Choroid plexus epithelial cell (primary cell): ENCODE data around the gene COQ7.

Experiments
- DNase-seq: peaks from one replicate; pipeline ENCODE4 v3.0.0-alpha.2; 2010; ENCODE audit warnings: low read depth
- H3K4me3 ChIP-seq: 2 replicates; pipeline ENCODE4 v1.5.1; 2011; ENCODE audit warnings: low read depth, mild to moderate bottlenecking, control low read depth, low read length, moderate library complexity
- CTCF ChIP-seq: conservative IDR thresholded peaks from 2 replicates; pipeline ENCODE4 v1.5.1; 2011; ENCODE audit warnings: low read depth, mild to moderate bottlenecking, control low read depth, inconsistent platforms, low read length, moderate library complexity

COQ7 gene

GRCh38 chr16:19071811-19072777, 4.7 kb downstream of the COQ7 start:
- DNase-seq: peak; percentile 75
- peak; percentile 87 for TF ChIP-seq CTCF
- no peak overlapping the region for H3K4me3 ChIP-seq

- TF ChIP-seq CTCF: no peak
- no peak for DNase-seq
- H3K4me3 ChIP-seq: no peak overlapping the region
Measured at GRCh38 chr16:19073344-19073743, 5.9 kb downstream of the COQ7 start.

- DNase-seq: no peak
- no peak overlapping the region for H3K4me3 ChIP-seq
- TF ChIP-seq CTCF: no peak
Measured at GRCh38 chr16:19073863-19074262, 6.4 kb downstream of the COQ7 start.

- H3K4me3 ChIP-seq: no peak overlapping the region
- DNase-seq: no peak
- TF ChIP-seq CTCF: no peak
Measured at GRCh38 chr16:19075511-19075910, 8.1 kb downstream of the COQ7 start.

GRCh38 chr16:19077879-19078278, 10.5 kb downstream of the COQ7 start:
- DNase-seq: no peak
- no peak for TF ChIP-seq CTCF
- H3K4me3 ChIP-seq: no peak overlapping the region

- DNase-seq: no peak
- H3K4me3 ChIP-seq: no peak overlapping the region
- no peak for TF ChIP-seq CTCF
Measured at GRCh38 chr16:19083670-19084069, 16.3 kb downstream of the COQ7 start.

- no peak for DNase-seq
- TF ChIP-seq CTCF: no peak
- H3K4me3 ChIP-seq: no peak overlapping the region
Measured at GRCh38 chr16:19084139-19084538, 16.7 kb downstream of the COQ7 start.
